ENCODE results near the gene CAMK2A.

- no peak for TF ChIP-seq CTCF (conservative IDR thresholded peaks at IDR 0.05 in 1 of 2, IDR thresholded peaks at IDR 0.05 in 1 of 2; ENCODE audit: low read depth in 1 of 2, low read length in 2 of 2)
- no peak for TF ChIP-seq EZH2 (IDR thresholded peaks at IDR 0.05; ENCODE audit: low read length, missing control alignments)
Measured at GRCh38 chr5:150277043-150277442, 12.5 kb downstream of the CAMK2A start.

Data from fibroblast of lung (primary cell).